Fibroblast of lung (primary cell): ENCODE data around the gene ROBO1.

ENCODE experiments used
- EZH2 ChIP-seq: IDR thresholded peaks from 2 replicates; pipeline ENCODE4 v1.5.1; 2012; ENCODE audit warnings: low read length, control low read depth, mild to moderate bottlenecking; ENCODE audit errors: missing control alignments
- TF ChIP-seq, protein P1 (sequence below), 2 donors: IDR thresholded peaks in 1 of 2; conservative IDR thresholded peaks in 1 of 2; 1 replicate in 1 of 2; 2 replicates in 1 of 2; pipeline ENCODE4 v1.5.1; 2011 to 2012; ENCODE audit warnings: low read length in 2 of 2, control low read depth in 1 of 2, inconsistent platforms in 1 of 2, low read depth in 1 of 2, mild to moderate bottlenecking in 1 of 2

DNA sequence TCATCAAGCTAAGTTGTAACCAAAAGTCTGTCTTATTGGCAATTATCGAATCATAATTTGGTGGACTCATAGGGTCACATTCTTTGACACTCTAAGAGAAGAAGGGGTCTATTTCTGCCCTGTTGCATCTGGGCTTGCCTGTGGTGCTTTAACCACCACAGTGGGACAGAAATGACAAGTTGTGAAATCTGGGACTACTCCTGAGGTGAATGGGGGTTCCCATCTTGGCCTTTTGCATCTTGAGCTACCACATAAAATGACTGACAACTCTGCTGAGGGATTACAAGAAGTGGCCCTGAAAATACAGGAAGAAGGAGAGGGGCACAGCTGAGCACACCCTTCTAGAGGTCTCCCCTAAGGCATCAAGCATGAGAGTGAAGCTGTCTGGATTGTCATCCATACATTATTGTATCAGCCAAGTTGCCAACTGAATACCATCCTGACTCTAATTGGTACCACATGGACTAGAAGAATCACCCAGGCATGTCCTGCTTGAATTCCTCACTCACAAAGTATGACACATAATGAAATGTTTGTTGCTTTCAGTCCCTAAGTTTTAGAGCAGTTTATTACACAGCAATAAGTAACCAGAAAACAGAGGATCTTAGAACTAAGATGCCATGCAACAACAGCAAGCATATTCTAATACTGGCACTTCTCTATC lies 306.5 kb downstream of the ROBO1 start:
- TF ChIP-seq, protein P1, sequence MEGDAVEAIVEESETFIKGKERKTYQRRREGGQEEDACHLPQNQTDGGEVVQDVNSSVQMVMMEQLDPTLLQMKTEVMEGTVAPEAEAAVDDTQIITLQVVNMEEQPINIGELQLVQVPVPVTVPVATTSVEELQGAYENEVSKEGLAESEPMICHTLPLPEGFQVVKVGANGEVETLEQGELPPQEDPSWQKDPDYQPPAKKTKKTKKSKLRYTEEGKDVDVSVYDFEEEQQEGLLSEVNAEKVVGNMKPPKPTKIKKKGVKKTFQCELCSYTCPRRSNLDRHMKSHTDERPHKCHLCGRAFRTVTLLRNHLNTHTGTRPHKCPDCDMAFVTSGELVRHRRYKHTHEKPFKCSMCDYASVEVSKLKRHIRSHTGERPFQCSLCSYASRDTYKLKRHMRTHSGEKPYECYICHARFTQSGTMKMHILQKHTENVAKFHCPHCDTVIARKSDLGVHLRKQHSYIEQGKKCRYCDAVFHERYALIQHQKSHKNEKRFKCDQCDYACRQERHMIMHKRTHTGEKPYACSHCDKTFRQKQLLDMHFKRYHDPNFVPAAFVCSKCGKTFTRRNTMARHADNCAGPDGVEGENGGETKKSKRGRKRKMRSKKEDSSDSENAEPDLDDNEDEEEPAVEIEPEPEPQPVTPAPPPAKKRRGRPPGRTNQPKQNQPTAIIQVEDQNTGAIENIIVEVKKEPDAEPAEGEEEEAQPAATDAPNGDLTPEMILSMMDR (conservative IDR thresholded peaks at IDR 0.05 in 1 of 2, IDR thresholded peaks at IDR 0.05 in 1 of 2; ENCODE audit: low read depth in 1 of 2, low read length in 2 of 2): no peak
- no peak for TF ChIP-seq EZH2
